ENCODE measurements around the gene DNPH1. TPM values are rescaled to one million over a fixed set of nuclear protein-coding genes. Genes with fewer than 3 reads are reported as not detected.

DNPH1 gene
- total and polyA plus RNA-seq, 9 of the 15 experiments (the other 6 are each of a cell fraction or from before 2014, with no cell fraction given) = 7.3 to 300 (median 68.7) TPM

GRCh38 chr6:43228951-43229802 lies at the start of gene DNPH1 (continued):
- TF ChIP-seq DMBX1 (CRISPR knock-in tag; IDR thresholded peaks at IDR 0.05; ENCODE audit: borderline replicate concordance) (peak; percentile 79; the same call in 1 of the 2 replicates), ELF4 (CRISPR knock-in tag; IDR thresholded peaks at IDR 0.05) (no peak; the same call in 1 of the 2 replicates), ZFPM2 (CRISPR knock-in tag; IDR thresholded peaks at IDR 0.05) (0 out of 2 replicates have a peak, but pooled peaks have one; percentile 85), RBM22 (IDR thresholded peaks at IDR 0.05; ENCODE audit: low read depth, low read length, poor library complexity, severe bottlenecking) (peak; percentile 75), GABPB1 (CRISPR knock-in tag; IDR thresholded peaks at IDR 0.05) (peak; percentile 71), ZBTB40 (IDR thresholded peaks at IDR 0.05) (peak; percentile 18; the same call in 1 of the 2 replicates), ZBTB40 (CRISPR knock-in tag; IDR thresholded peaks at IDR 0.05) (no peak), CLOCK (CRISPR knock-in tag; IDR thresholded peaks at IDR 0.05; ENCODE audit: borderline replicate concordance) (peak; percentile 58; the same call in 1 of the 2 replicates), BRD9 (IDR thresholded peaks at IDR 0.05; ENCODE audit: low read depth, partially characterized antibody) (no peak)
- TF ChIP-seq, protein P1, sequence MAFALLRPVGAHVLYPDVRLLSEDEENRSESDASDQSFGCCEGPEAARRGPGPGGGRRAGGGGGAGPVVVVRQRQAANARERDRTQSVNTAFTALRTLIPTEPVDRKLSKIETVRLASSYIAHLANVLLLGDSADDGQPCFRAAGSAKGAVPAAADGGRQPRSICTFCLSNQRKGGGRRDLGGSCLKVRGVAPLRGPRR (CRISPR knock-in tag; IDR thresholded peaks at IDR 0.05) = 0 out of 2 replicates have a peak, but pooled peaks have one; percentile 46
